Endometrial microvascular endothelial cells (primary cell): ENCODE measurements around the gene WFS1. TPM values are rescaled to one million over a fixed set of nuclear protein-coding genes. Genes with fewer than 3 reads are reported as not detected.

Source experiments
- in situ Hi-C: cut with HindIII; loops from 2 replicates; pipeline ENCODE4 v1.10.0; 2017; ENCODE audit warnings: low sequenced_read_pairs, low pct_unique_long_range_greater_than_20kb; ENCODE audit errors: inconsistent ontology term
- total RNA-seq: library from RNA; depleted of rRNA; stranded (reverse); fragments of >200 nt; gene quantifications from one replicate; pipeline ENCODE4 v1.2.3, GENCODE V29; 2015; ENCODE audit errors: inconsistent ontology term

The WFS1 gene
- total RNA-seq, 1 donor from 2014 or later = 30.1 TPM

DNA sequence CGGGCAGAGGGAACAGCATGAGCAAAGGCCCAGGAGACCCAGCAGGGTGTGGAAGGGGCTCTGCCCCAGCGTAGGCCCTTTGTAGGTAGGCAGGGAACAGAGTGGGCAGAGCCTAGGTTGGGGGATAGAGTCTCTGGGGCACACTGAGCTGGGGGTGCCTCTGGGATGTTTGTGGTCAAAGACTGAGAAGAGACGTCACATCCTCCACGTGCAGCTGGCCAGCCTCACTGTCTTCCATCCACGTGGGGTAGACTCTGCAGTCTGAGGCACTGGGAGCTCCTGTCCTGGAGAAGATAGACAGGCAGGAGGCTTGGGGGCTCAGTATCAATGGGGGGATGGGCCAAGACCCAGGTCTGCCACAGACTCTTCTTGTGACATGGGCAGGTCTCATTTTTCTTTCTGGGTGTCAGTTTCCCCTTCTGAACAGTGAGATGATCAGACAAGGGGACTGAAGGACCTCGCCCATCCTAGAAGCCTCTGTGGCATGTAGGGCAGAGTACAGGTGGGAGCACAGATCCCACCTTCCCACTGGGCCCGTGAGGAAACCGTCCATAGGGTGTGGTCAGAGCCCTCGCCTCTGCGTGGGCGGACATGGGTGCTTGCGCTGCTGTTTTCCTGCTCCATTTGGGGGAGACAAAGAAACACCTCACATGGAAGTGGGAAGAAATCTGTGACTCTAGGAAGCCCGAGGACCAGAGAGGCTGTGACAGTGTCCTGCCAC lies 22.9 kb downstream of the WFS1 start:
- in situ Hi-C loops = no loop called here

DNA sequence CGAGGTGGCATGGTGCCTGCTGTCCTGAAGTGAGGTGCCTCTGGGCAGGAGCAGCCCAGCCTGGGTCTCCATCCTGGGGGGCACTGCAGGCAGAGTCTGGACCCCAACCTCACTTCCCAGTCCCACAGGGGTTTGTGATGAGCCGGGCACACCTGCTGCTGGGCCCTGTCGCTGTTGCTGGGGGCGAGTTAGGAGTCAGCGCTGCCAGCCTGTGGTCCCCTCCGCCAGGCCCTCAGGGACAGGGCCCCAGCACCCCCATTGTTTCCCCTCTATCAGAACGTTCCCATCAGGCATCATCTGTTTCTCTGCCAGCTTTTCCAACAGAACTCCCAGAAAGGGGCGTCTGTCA lies 23.4 kb downstream of the WFS1 start:
- in situ Hi-C loops = no loop called here

DNA sequence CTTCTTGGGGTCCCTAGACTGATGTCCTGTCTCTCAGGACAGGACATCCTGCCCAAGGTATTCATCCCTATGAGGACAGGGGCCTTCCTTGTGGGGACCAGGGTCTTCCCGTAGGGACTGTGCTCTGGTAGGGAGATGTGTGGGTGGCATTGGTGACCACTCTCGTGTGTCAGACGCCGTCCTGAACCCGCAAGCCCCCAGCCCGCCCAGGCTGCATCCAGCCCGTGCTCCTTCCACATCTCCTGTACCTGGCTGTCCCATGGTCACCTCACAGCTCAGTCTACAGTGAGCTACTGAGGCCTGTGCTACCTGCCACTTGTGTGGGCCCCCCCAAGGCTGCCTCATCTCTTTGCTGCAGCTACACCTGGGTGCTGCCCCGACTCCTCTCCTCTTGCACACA lies 24.0 kb downstream of the WFS1 start:
- in situ Hi-C loops = no loop called here

DNA sequence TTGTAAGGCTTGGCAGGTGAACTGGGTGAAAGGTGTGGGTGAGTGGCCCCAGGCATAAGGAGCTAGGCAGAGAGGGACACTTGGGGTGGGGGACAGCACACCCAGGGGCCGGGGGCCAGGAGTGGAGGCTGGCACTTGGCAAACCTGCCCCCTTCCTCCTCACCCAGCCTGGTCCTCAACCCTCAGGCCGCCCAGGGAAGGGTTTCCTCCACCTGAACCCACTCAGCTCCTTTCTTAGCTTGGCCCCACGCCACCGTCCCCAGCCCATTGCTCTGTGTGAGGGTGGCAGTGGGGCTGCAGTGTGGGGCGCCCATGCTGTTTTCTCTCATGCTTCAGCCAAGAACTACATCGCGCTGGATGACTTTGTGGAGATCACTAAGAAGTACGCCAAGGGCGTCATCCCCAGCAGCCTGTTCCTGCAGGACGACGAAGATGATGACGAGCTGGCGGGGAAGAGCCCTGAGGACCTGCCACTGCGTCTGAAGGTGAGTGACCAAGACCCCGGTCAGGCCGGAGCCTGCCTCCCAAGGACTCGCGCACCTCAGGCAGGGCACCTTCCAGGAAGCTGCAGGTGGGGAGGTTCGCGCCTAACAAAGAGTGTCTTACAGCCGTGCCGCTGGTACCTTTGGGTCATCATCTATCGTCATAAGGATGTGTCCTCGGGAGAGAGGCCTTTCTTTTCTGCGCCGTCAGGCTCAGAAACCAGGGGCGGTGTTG lies 25.2 kb downstream of the WFS1 start:
- in situ Hi-C loops = no loop called here

DNA sequence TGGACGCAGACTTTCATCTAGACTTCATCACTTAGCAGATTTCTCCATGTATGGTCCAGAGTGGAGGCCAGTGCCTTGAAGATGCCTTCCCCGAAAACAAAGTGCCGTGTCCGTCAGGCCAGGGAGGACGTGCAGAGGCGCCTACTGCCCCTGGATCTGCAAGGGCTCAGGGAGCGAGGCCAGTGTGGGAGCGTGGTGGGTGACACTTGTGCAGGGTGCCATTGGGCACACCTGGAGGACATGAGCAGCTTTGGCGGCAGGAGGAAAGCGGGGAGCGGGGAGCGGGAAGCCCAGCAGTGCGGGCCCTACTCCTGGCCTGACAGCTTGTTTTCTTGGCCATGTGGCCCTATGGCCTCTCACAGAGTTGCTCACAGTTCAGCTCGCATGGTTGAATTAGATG lies 25.8 kb downstream of the WFS1 start:
- in situ Hi-C loops = no loop called here

DNA sequence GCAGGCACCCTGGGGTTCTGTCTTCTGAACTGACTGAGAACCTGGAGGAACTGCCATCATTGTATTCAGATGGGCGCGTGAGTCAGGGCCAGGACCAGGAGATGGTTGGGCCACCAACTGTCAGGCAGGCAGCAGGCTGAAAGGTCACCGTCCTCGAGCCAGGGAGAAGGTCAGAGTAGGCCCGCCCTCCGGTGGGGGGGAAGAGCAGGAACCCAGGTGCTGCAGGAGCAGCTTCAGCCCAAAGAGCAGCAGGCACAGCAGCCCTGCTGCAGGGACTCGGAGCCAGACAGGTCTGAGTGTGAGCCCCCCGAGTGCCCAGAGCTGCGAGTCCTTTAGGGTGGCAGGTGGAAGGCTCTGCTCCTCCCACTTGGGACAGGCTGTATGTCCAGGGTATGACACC lies 26.4 kb downstream of the WFS1 start:
- in situ Hi-C loops = no loop called here

DNA sequence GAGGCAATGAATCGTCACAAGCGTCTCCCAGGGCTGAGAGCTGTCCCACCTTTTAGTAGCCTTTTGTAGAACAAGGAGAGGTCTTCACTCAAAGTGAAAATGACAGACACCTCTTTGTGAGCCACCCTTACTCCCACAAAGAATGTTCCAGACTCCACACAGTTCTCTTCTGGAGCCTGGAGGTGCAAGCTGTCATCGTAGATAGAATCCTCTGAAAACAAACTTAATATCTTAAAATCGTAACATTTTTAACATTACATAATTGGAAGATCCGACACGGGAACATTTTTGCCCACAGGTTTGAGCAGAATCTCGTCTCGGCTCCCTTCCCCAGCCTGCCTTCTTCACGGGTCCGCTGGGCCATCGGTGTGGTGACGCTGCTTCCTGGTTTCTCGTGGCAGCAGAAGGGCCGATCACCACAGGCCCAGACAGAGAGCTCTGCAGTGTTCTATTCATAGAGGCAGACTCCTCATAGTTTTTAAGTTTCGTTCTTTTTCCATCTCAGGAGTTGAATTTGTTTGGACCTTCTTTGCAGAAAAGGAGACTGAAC lies 27.7 kb downstream of the WFS1 start:
- in situ Hi-C loops = no loop called here

DNA sequence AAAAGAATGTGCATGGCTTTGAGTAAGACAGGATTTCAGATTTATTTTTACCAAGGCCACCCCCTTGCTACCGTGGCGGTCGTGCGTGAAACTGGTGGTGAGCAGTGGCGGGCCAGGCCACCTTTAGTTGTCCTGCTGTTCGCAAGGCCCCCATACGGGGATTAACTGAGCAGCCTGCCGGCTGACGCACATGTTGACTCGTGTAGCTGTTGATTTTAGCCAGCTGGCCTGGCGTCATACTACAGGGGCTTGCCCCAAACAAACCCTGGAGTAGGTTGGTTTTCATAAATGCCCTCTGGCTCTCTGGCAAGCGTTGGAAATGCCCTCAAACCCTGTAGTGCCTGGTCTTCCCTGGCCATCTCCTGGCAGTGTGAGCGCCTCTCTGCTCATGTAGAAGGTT lies 28.4 kb downstream of the WFS1 start:
- in situ Hi-C loops = no loop called here

DNA sequence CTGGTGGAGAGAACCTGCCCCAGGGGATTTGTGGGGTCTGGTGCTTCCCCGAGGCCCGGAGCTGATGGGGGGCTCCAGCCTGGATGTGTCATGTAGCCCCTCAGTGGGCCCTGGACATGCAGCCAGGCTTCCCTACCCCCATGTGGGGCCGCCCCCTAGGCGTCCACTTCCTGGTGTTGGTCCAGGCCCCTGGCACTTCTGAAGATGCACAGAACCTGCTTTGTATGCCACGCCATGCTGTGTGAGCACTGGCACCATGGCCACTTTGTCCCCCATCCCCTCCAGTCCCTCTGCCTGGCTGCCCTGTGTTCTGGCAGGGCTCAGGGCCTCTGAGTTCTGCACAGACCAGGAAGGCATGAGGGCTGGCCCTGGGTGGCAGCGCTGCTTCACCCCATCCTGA lies 29.2 kb downstream of the WFS1 start:
- in situ Hi-C loops = no loop called here

DNA sequence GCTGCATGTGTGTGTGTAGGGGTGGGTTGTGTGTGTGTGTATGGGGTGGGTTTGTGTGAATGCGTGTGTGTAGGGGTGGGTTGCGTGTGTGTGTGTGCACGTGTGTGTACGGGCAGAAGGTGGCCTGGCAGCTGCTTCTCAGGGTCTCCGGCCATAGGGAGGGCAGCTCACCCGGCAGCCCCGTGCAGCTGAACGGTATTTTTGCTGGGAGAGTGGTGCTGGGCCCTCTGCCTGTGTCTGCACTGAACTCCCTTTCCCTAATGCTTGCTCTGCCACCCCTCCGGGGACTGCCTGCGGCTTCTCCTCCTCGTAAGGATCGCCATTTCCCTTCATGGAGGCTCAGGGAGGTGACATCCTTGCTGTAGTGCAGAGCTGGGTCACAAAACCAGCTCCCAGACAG lies 30.2 kb downstream of the WFS1 start:
- in situ Hi-C loops = no loop called here

DNA sequence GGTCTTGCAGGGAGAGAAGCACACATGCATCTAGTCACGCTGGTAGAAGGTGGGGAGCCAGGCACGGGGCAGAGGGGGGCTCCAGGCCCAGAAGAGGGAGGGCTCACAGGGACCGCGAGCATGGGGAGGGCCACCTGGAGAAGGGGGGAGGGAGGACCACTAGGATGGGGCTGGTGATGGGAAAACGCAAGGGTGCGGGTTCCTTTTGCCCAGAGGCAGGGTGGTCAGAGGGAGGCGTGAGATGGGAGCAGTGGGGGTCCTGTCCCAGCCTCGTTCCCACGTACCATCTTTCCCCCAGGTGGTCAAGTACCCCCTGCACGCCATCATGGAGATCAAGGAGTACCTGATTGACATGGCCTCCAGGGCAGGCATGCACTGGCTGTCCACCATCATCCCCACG lies 30.7 kb downstream of the WFS1 start:
- in situ Hi-C loops = no loop called here

DNA sequence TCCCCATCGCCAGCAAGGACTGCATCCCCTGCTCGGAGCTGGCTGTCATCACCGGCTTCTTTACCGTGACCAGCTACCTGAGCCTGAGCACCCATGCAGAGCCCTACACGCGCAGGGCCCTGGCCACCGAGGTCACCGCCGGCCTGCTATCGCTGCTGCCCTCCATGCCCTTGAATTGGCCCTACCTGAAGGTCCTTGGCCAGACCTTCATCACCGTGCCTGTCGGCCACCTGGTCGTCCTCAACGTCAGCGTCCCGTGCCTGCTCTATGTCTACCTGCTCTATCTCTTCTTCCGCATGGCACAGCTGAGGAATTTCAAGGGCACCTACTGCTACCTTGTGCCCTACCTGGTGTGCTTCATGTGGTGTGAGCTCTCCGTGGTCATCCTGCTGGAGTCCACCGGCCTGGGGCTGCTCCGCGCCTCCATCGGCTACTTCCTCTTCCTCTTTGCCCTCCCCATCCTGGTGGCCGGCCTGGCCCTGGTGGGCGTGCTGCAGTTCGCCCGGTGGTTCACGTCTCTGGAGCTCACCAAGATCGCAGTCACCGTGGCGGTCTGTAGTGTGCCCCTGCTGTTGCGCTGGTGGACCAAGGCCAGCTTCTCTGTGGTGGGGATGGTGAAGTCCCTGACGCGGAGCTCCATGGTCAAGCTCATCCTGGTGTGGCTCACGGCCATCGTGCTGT lies 31.5 kb downstream of the WFS1 start:
- in situ Hi-C loops = no loop called here

DNA sequence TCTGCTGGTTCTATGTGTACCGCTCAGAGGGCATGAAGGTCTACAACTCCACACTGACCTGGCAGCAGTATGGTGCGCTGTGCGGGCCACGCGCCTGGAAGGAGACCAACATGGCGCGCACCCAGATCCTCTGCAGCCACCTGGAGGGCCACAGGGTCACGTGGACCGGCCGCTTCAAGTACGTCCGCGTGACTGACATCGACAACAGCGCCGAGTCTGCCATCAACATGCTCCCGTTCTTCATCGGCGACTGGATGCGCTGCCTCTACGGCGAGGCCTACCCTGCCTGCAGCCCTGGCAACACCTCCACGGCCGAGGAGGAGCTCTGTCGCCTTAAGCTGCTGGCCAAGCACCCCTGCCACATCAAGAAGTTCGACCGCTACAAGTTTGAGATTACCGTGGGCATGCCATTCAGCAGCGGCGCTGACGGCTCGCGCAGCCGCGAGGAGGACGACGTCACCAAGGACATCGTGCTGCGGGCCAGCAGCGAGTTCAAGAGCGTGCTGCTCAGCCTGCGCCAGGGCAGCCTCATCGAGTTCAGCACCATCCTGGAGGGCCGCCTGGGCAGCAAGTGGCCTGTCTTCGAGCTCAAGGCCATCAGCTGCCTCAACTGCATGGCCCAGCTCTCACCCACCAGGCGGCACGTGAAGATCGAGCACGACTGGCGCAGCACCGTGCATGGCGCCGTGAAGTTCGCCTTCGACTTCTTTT lies 32.2 kb downstream of the WFS1 start:
- in situ Hi-C loops = no loop called here

DNA sequence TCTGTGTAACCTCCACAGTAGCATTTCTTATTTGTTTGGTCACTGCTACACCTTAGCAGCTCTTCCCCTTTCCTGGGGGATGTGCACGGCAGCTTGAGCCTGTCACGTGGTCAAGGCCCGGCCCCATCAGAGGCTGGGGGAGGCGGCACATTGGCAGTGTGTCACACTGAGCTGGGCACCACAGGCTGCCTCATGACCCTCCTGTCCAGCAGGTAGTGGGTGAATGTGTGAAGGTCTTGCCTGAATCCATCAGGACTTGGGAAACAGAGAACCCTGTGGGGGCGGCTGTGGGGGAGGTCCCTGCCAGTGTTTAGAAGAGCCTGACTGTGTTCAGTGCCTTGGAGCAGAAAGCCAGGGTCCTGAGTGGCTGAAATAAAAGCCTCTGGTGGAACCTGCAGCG lies 33.2 kb downstream of the WFS1 start:
- in situ Hi-C loops = no loop called here

DNA sequence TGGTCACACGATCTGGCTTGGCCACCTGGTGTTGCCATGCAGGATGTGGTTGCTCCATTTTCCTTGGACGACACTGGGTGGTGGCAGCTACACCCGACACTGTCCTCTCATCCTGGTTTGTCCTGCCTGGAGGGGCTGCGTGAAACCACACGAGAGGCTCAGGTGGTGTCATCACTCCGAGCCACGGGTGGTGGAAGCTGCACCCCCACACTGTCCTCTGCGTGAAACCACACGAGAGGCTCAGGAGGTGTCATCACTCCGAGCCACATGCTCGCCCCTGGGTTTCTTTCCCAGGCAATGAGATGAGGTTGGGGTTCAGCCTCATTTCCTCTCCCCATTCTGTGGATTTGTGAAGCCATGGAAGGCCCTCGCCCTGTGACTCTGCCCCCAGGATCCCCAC lies 34.3 kb downstream of the WFS1 start:
- in situ Hi-C loops = no loop called here

DNA sequence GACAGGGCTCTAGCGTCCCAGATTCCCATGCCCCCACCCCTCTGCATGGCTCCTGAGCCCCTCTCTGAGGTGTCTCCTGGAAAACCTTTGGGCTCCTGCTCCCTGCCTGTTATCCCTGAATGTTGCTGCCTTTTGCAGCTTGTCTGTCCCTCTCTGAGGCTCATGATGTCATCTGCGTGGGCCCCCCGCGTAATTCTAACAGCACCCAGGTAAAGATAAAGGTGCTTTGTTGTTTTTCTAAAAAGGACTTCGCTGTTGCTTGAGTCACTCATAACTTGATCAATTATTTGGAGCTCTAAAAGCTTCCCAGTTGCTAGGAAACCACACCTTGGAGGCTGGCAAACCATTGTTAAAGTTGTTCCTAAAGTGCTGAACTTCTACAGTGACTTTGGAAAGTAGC lies 36.6 kb downstream of the WFS1 start:
- in situ Hi-C loops = no loop called here

DNA sequence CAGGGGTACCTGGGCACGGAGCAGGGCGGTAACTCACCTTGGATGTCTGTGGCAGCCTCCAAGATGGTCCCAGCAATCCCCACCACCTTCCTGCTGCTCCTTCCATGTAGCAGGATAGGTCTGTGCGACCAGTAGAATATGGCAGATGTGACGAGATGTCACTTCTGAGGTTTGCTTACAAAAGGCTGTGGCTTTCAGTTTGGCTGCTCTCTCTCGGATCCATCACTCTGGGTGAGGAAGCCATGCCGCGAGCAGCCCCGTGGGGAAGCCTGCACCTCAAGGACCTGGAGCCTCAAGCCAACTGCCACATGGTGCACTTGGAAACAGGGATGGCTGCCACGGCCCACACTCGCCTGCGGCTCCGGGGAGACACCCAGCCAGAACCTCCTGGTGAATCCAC lies 37.6 kb downstream of the WFS1 start:
- in situ Hi-C loops = no loop called here

DNA sequence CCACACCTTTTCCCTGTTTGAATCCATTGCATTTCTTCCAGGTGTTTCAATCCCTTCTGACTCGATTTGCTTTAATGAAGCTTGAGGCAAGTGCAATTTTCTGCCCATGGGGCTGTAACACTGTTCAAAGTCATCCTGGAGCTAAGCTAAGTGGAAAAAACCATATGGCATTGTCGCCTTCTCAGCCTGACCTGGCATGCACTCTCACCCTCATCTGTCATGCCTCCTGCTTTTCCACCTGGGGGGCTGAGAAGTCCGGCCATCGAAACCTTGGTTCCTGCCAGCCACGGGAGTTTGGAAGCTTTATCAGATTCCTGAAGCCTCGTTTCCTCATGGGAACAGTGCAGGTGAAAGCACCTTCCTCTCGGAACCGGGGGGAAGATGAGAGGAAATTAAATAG lies 38.2 kb downstream of the WFS1 start:
- in situ Hi-C loops = no loop called here

DNA sequence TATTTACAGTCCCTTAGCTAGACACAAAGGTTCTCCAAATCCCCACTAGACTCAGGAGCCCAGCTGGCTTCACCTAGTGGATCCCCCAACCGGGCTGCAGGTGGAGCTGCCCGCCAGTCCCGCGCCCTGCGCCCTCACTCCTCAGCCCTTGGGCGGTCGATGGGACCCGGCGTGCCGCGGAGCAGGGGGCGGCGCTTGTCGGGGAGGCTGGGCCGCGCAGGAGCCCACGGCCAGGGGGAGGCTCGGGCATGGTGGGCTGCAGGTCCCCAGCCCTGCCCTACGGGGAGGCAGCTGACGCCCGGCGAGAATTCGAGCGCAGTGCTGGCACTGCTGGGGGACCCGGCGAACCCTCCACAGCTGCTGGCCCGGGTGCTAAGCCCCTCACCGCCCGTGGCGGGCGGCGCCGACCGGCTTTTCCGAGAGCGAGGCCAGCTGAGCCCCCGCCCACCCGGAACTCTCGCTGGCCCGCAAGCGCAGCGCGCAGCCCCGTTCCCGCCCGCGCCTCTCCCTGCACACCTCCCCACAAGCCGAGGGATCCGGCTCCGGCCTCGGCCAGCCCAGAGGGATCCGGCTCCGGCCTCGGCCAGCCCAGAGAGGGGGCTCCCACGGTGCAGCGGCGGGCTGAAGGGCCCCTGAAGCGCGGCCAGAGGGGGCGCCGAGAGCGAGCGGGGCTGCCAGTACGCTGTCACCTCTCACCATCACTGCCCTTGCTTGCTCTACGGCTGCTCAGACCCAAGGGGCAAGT lies 39.4 kb downstream of the WFS1 start:
- in situ Hi-C loops = no loop called here
